CD4-positive, alpha-beta T cell treated with Interleukin-4 for 4 hours (primary cell): Measurements from ENCODE around the gene TNIP1.
A peak's percentile ranks its signal among the peaks of the same experiment; 100 is the strongest.

Experiments
- DNase-seq: peaks from one replicate; pipeline ENCODE4 v3.0.0-alpha.2; 2020

Gene TNIP1

DNA sequence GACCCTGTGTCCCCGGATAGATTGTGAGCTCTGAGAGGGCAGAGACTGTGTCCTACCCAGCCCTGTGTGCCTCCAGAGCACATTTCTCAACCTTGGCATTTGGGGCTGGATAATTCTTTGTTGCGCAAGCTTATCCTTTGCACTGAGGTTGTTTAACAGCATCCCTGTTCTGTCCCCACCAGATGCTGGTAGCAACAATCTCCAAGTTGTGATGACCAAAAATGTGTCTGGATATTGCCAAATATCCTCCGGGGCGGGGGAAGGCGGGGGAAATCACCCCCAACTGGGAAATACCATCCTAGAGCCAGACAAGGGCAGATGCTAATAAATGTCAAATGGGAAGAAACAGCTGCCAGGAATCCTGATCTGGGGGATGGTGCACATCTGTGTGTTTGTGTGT, 24.0 kb upstream of the TNIP1 start:
- no peak for DNase-seq

DNA sequence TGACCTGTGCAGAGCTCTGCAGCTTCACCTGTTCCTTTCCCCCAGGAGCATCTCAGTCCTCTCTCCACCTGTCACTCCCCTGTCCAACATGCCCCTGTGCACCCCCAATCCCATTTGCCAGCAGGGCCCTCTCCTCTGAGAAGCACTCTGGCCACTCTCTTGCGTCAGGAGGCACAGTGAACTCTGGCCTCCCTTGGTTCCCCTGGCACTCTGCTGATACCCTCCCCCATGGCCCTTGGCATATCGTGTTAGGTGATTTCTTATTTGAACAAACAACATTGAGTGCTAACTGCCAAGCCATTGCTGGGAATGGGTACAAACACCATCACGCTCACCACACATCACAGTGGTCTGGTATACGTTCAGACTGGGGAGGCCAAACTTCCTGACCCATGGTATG, 20.9 kb upstream of the TNIP1 start:
- no peak for DNase-seq

DNA sequence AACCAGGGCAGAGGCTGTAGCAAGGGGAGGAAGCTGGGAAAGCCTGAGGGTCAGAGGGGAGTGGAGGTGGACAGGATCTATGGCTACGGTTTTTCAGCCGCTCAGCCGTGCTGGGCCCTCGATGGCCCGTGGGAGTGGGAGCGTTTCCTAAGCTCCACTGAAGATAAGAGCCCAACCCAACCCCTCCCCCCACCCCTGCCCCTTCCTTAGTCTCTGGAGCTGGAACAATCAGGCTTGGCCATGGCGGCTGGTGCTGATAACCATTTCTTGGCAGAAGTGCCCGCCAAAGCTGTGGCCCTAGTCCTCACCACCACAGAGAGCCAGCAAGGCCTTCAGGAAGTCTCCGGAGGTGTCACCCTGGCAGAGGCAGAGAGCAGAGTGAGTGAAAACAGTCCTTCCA, 20.3 kb upstream of the TNIP1 start:
- DNase-seq, result no peak

DNA sequence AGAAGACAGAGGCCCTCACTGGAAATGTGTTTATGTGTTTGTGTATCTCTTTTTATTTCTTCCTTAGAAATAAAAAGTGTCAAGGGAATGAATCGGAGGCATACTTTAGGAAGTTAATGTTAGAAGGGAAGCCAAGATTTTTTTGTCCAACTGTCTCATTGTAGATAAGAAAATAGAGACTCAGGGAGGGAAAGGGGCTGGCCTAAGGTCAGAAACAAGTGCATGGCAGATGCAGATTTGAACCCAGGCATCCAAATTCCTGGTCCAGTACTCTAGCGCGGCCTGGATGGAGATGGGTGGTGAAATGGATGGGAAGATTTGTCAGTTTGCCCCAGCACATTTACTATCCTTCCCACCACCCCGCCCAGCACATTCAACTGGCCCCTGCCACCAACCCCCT, 19.8 kb upstream of the TNIP1 start:
- no peak for DNase-seq

DNA sequence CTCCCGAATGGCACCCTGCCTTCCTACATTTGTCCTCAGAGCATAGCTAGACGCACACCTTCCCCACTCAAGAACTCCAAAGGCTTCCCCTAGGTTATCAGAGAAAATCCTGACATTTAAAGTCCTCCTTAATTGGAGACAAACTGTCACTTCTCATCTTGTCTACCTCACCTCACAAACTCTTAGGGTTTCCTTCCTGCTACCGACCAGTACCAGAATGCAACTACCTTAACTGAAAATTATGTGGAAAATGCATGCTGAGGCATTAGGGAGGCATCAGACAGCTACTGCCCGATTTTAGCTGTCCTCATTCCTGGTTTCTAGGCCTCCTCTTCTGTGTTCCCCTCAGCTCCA, 17.9 kb upstream of the TNIP1 start:
- DNase-seq, result no peak

DNA sequence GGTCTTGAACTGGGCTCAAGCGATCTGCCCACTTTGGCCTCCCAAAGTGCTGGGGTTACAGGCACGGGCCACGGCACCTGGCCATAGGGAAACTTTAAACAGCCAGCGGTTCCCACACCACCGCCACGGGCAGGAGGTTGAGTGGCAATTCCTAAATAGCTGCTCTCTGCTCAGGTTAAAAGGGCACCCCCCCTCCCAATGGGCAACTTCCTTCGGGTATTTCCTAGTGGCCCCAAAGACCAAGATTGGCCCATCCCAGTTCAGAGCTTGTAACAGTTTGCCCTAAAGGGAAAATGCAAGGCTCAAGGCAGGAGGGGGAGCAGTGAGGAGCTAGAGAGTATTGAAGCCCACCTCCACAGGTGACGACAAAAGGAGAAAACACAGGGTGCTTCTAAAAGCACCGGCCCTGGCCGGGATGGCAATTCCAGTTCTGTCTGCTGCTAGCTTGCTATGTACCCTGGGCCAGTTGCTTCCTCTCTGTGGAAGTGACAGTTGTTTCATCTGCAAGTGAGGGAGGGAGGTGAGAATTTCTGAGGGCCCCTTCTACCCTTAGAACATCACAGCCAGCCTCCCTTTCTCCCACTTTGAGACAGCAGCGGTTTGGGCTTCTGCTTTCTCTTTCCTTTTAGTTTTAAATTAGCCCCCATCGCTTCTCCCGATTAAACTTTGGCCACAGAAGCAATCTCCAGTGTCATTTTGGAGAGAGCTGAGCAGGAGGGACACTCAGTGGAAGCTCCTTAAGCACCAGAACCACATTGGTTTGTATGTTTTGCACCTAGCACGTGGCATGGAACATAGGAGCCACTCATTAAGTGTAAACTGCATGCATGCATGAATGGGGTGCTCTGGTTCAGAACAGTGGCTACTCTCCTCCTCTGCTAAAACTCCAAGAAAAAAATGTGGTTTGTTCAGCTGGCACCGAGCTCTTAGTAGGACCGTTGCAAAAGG, 17.3 kb upstream of the TNIP1 start:
- DNase-seq, result peak; percentile 40

DNA sequence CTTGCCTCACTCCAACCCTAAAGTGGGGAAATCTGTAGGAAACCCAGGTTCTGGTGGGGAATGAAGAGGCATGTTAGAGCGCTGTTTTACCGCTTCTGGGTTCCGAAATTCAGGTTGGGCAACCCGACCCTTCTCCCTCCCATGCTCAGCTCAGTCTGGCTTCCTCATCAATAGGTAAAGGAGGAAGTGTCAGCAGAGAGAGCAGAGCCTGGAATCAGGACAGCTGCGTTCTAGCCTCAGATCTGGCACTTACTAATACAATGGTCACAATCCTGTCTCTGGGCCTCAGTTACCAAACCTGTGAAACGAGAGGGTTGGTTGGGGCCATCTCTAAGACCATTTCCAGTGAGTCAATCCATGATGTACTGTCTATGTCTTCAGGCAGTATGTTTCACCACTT, 16.2 kb upstream of the TNIP1 start:
- no peak for DNase-seq

DNA sequence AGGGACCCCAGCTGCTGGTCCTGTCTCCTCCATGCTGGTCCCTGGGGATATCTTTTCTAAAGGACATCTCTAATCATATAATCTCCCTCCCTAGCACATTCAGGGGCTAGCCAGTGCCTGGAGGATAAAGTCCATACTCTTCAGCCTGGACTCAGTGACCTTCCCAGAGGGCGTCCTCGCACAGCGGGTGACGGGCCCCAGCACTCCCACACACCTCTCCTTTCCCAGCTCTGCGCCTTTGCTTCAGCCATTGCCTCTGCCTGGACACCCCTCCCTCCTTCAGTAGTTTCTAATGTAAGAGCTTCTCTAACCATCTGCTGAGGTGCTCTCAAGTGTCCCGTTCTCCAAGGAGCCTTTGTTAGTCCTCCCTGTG, 15.2 kb upstream of the TNIP1 start:
- no peak for DNase-seq

DNA sequence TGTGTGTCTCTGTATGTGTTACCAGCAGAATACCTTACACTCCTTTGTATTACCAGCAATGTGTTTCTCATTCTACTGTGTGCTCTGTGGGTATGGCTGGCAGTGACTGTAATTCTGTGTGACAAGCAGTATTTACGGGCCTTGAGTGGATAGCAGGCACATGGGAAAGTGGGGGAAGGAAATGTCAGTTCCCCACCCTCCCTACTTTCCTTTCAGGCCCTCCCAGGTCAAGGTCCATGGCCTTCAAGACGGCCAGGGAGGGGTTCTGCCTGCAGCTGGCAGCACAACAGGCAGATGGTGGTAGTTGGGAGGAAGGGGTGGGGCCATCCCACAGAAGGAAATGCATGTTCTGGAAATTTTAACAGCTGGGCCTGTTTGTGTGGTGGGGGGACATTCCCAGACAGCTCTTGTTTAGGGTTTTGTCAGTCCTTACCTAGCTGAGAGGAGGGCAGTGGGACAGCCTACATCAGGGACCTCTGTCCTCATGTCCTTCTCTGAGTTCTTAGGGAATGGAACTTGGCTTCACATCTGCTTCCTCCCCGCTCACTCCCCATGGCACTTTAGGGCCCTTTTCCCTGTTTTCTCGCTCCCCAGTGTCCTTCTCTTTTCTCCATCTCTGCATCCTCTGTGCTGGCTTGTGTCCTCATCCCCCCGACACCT, 14.6 kb upstream of the TNIP1 start:
- DNase-seq, result no peak

DNA sequence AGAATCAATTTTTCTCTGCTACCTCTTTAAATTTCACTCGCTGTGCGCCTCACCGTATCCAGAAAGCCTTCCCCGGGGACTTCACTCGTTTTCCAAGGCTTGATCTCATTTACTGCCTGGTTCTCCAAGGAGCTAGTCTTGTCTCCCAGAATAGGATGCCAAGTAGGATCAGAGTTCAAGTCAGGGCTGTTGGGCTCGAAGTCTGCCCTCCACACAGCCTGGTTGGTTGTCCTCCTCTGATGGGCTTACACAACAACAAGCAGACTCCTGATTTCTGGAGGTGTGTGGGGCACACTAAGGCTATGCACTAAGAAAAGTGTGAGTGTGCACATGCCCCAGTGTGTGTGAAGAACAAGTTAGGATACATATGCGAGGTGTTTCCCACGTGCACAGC, 14.0 kb upstream of the TNIP1 start:
- no peak for DNase-seq

DNA sequence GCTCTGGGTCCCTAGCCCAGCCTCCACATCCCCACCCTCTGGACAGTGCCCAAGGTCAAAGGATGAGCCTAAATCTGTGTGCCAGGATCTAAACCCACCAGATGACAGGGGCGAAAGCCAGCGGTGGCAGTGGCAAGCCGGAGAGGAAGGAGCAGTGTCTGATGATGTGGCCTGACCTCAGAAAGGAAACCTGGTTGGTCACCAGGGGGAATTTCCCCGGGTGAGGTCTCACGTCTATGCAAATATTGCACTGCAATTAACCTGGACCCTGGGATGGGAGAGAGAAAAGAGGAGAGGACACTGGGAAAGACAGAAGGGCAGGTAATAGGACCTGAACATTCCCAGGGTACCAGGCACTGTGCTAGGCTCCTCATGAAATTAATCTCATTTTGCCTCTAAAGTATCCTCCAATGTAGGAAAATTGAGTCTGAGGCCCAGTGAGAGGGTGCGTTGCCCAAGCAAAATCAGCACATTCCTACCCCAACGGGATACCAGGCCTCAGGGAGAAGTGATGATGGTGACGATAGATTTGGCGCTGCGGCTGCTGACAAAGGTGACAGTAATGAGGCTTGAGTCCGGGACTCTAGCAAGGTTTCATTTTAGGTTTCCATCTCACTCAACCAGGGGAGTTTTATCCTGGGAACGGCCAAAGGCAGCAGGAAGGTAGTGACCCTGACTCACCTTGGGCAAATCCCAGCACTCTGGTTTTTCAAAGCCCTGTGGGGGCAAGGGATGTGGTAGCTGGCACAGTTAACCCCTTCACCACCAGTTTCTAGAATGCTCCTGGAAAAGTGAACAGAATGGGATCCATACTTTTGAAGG, 13.4 kb upstream of the TNIP1 start:
- peak; percentile 68 for DNase-seq

DNA sequence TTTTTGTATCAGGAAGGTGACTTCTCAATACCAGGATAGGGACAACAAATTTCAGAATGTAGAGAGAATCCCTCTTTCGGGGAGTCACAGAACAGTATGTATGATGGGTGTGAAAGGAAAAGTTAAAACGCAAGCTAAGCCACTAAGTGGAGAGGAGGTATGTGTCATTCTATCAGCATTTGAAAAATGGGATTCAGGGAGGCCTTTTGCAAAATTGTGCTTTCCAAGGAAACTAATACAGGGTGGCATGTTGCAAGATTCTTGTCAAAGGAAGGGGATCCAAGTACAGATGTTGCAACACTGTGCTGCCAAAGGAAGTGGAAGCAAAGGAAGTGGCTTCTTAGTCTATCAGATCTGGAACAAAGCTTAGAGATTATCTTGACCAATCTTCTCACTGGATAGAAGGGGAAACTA, 12.6 kb upstream of the TNIP1 start:
- DNase-seq, result no peak

DNA sequence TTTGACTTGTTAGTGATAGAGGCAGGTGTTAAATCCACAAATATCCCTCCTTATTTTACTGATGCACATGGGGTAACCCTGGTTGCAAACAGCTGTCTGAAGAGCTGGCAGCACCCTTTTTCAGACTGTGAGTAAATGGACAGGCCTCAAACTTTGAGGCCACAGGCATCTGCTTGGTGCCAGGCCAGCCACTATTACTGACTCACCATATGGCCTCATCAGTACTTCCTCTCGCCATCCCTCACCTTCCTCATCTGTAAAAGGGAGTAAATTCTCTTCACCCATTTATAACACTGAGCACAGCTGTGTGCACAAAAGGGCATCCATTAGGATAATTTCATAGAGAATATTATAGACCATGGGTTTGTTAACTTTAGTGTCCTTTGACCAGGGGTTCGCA, 11.9 kb upstream of the TNIP1 start:
- DNase-seq, result no peak

DNA sequence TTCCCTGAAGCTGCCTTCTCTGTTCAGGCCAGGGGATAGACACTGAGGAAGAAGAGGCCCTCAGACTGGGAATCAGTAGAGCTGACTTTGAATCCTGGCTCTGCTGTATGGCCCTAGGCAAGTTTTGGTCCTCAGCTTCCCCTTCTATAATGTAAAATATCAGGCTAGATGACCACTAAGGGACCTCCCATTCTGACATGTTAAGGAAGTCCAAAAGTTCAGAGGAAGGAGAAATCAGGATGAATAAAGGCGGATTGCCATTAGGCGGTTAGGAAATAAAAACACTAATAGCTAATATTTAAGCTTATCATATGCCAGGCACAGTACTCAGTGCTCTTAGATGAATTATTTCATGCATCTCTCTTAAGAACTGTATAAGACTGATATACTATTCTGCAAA, 8.9 kb upstream of the TNIP1 start:
- no peak for DNase-seq

DNA sequence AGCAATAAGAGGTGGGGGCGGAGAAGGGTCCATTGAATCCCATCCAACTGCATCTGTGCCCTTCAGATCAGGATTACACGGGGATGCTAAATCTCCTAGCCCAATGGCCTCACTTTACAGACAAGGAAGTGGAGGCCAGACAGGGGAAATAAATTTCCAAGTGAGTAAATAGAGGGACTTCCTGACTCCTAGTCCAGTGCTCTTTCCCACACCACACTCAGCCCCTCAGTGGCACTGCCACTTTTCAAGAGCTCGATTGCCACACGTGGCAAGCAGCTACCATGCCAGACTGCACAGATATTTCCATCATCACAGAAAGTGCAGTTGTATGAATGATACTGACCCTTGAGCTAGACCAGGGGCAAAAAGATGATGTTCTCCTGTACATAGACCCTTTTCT, 8.2 kb upstream of the TNIP1 start:
- DNase-seq, result no peak

DNA sequence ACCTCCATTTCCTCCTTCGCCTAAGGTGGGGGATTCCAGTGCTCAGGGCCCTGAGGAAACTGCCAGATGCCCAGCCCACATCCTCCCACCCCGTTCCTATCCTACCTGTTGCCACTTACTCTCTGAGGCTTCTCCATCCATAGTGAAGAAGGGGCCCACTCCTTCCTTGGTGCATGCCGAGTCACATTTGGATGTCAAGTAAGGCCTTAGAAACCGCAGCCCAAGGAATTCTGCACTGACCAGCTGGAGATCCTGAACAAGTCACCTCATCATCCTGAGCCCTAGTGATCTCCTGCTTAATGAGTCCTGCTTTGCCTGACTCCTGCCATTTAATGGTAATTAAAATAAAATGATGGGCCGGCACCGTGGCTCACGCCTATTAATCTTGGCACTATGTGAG, 6.7 kb upstream of the TNIP1 start:
- no peak for DNase-seq

DNA sequence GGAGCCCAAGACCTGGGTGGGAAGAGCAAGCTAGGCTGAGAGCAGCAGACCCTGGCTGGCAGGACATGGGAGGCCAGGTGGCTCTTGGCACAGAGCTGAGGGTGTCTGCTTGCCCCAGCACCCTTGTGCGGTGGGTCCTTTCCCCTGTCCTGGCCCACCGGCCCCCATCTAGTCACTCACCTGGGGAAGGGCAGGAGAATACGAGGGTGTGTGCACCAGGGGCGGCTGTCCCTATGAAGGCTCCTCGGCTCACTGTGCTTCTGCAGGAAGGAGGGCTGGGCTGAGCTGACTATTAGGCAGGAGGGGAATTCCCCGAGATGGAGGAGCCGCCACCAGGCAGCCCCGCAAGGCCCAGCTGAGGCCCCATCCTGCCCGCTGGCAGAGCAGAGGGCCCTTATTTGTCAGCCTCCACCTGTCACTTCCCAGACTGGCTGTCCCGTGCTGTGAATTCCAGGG, 6.1 kb upstream of the TNIP1 start:
- DNase-seq, result peak; percentile 80

DNA sequence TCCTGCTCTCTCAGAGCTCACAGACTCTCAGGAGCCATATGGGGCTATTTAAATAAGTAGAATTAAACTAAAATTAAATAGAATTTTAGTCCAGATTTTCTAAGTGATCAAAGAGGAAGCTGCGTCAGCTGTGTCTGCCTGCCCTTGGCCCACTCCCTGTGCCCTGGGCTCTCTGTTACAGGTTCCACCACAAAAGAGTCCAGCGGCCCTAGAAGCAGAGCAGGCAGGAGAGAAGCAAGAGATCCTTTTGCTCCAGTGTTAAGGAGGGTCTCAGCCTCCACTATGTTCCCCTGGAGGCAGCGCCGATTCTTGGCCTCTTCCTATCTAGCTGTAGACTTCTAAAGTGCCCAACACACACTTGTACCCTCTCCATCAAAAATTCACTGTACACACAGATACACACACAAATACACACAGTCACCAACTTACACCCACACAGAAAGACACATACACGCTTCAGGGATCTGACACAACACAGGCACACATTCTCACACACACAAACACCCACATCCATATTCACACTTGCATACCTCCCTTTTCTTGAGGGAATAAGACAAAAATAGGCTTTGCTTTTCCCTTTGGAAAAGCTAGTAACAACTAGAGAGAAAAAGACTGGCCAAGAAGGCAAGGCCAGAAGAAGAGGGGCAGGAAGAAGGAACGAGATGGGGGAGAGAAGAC, 5.5 kb upstream of the TNIP1 start:
- DNase-seq, result no peak

DNA sequence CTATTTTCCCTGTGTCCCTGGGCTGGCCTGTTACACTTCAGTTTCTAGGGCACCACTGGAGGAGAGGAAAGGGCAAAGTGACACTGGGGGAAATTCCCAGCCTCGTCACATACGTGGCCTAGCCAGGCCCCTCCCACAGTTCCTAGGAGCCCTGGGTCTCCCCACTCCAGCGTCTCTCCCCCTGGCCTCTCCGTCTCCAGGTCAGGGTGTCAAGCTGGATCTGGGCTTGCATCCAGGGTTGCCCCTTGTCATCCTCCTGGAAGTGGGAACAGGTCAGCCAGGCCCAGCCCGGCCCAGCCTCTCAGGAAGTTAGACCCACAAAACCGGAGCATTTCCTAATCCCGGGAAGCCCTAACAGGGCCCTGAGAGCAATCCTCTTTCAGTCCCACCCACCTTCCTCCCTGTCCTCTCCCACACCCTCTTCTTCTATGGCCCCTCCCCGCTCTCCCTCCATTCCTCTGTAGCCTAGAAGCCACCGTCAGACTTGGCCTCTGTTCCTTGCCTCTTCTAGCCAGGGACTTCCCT, 4.7 kb upstream of the TNIP1 start:
- peak; percentile 63 for DNase-seq

DNA sequence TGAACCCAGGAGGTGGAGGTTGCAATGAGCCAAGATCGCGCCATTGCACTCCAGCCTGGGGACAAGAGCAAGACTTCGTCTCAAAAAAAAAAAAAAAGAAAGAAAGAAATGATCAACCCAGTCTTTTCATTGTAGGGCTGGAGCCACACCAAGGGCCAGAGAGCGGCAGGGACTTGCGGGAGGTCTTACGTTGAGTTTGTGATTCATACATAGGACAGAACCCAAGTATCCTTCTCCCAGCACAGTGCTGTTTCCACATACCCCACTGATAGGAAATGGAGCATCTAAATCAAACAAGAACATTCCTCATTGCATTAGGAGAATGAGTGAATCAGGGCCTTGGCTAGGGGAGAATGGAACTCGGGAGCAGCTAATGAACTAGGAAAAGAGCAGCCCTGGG, 3.5 kb upstream of the TNIP1 start:
- no peak for DNase-seq

DNA sequence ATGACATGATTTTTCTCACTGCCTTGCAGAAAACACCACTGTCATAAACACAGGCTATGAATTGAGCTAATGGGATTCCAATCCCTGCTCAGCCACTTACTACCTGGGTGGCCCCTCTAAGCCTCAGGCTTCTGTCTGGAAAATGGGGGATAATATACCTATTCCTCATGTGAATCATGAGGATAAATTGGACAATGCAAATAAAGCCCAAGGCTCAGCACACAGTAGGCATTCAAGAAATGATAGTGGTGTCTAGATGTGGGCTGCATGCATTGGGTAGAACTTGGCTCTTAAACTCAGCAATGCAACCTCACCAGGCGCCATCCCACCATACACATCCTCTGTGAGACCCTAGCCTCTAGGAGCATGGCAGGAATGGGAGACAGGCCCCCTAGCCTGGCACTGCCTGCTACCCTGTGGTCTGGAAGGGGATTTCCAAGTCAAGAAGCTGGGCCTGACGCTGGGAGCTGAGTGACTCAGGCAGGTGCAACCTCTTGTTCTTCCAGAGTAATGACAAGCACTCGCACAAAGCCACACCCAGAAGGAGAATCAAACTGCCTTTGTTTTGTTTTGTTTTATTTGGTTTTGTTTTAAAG, 2.3 kb upstream of the TNIP1 start:
- peak; percentile 92 for DNase-seq

DNA sequence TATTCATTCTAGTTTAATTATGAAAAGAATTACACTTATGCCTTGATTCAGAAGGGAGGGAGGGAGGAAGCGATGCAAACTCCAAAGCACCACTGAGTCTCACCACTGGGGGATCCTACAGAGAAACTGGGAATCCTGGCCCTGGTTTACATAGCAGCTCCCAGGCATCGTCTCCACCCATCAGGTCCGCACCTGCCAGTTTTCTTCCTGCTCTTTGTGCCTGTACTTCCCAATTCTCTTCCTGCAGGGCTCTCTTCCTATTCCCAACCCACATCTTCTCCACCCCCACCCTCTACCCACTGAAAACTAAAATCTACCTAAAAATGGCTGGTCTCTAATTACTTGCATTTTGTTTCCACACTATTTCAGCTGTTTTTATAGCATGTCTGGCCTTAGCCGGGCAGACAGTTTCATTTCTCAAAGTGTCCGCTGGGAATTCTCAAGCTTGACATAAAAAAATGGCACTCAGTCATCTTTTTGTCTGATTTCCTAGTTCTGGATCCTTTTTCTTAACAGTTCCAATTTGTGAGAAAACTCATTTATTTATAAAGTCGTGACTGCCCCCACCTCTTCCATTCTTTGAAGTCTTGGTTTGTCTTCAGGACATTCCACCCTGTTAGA, 1.6 kb upstream of the TNIP1 start:
- DNase-seq, result no peak
